ENCODE measurements around the gene MCC.

Gene MCC

DNA sequence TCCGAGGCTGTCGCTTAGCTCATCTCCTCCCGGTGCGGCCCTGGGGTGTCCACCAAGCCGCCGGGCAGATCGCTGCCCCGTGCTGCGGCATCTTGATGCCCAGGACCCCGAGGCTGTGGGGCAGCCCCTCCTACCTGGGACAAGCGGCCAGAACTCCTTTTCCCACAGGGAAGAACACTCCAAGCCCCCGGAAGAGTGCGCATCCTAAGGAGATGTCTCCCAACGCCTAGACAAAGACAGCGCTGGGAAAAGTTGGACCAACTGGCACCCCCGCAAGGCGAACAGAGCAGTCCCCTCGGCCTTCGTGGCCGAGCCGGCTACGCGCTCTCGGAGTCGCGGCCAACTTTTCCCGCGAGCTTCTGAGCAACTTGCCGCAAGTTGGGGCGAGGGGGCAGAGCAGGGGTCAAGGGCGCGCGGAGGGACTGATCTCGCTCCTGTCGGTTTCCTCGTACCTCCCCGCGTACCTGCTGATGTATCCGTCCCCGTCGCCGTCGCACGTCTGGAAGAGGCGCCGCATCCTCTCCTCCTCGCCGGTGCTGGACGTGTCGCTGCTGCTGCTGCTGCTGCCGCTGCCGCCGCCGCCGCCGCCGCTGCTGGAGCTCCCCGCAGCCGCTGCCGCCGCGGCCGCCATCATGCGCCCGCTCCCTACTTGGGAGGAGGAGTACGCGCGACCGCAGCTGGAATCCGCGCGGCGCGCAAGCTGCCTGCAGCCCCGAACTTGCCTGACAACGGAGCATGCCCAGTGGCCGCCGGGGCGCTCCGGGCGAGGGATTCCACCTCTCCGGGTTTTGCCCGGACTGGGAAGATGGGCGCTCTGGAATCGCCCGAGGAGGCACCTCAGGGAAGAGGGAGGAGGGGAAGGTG is at the start of gene MCC (continued):
- TF ChIP-seq, protein P1, sequence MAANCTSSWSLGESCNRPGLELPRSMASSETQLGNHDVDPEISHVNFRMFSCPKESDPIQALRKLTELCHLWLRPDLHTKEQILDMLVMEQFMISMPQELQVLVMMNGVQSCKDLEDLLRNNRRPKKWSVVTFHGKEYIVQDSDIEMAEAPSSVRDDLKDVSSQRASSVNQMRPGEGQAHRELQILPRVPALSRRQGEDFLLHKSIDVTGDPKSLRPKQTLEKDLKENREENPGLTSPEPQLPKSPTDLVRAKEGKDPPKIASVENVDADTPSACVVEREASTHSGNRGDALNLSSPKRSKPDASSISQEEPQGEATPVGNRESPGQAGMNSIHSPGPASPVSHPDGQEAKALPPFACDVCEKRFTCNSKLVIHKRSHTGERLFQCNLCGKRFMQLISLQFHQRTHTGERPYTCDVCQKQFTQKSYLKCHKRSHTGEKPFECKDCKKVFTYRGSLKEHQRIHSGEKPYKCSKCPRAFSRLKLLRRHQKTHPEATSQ (tag by site-specific recombination; IDR thresholded peaks at IDR 0.05), result no peak
- TF ChIP-seq SP2 (tag by site-specific recombination; IDR thresholded peaks at IDR 0.05) (peak; percentile 17; the same call in 1 of the 2 replicates), PRDM1 (tag by site-specific recombination; IDR thresholded peaks at IDR 0.05) (no peak), GLI2 (tag by site-specific recombination; IDR thresholded peaks at IDR 0.05; ENCODE audit: borderline replicate concordance, low read depth) (no peak), ZNF416 (tag by site-specific recombination; IDR thresholded peaks at IDR 0.05) (no peak), ZNF175 (tag by site-specific recombination; IDR thresholded peaks at IDR 0.05) (no peak), ZNF248 (tag by site-specific recombination; IDR thresholded peaks at IDR 0.05) (no peak), ZNF521 (tag by site-specific recombination; IDR thresholded peaks at IDR 0.05) (no peak), IKZF3 (tag by site-specific recombination; IDR thresholded peaks at IDR 0.05) (peak; percentile 98), ZNF560 (tag by site-specific recombination; IDR thresholded peaks at IDR 0.05; ENCODE audit: borderline replicate concordance) (no peak), ZNF324 (tag by site-specific recombination; IDR thresholded peaks at IDR 0.05) (peak; percentile 92), ZNF211 (tag by site-specific recombination; IDR thresholded peaks at IDR 0.05; ENCODE audit: low read depth) (no peak), ZNF266 (tag by site-specific recombination; IDR thresholded peaks at IDR 0.05; ENCODE audit: low read depth) (no peak), ZSCAN23 (tag by site-specific recombination; IDR thresholded peaks at IDR 0.05) (no peak), ZNF214 (tag by site-specific recombination; IDR thresholded peaks at IDR 0.05; ENCODE audit: borderline replicate concordance) (no peak), ZNF600 (tag by site-specific recombination; IDR thresholded peaks at IDR 0.05) (peak; percentile 96), ZNF114 (tag by site-specific recombination; IDR thresholded peaks at IDR 0.05) (no peak), ZNF76 (tag by site-specific recombination; IDR thresholded peaks at IDR 0.05; ENCODE audit: borderline replicate concordance, low read depth) (peak; percentile 80; the same call in 1 of the 2 replicates), ZFHX2 (tag by site-specific recombination; conservative IDR thresholded peaks at IDR 0.05) (no peak), ZNF335 (tag by site-specific recombination; conservative IDR thresholded peaks at IDR 0.05) (peak; percentile 90), ZNF184 (tag by site-specific recombination; IDR thresholded peaks at IDR 0.05) (peak; percentile 75)
- TF ChIP-seq, protein P2, sequence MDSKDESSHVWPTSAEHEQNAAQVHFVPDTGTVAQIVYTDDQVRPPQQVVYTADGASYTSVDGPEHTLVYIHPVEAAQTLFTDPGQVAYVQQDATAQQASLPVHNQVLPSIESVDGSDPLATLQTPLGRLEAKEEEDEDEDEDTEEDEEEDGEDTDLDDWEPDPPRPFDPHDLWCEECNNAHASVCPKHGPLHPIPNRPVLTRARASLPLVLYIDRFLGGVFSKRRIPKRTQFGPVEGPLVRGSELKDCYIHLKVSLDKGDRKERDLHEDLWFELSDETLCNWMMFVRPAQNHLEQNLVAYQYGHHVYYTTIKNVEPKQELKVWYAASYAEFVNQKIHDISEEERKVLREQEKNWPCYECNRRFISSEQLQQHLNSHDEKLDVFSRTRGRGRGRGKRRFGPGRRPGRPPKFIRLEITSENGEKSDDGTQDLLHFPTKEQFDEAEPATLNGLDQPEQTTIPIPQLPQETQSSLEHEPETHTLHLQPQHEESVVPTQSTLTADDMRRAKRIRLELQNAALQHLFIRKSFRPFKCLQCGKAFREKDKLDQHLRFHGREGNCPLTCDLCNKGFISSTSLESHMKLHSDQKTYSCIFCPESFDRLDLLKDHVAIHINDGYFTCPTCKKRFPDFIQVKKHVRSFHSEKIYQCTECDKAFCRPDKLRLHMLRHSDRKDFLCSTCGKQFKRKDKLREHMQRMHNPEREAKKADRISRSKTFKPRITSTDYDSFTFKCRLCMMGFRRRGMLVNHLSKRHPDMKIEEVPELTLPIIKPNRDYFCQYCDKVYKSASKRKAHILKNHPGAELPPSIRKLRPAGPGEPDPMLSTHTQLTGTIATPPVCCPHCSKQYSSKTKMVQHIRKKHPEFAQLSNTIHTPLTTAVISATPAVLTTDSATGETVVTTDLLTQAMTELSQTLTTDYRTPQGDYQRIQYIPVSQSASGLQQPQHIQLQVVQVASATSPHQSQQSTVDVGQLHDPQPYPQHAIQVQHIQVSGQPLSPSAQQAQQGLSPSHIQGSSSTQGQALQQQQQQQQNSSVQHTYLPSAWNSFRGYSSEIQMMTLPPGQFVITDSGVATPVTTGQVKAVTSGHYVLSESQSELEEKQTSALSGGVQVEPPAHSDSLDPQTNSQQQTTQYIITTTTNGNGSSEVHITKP (tag by site-specific recombination; IDR thresholded peaks at IDR 0.05), result peak; percentile 65; the same call in 1 of the 2 replicates
- TF ChIP-seq, protein P3, sequence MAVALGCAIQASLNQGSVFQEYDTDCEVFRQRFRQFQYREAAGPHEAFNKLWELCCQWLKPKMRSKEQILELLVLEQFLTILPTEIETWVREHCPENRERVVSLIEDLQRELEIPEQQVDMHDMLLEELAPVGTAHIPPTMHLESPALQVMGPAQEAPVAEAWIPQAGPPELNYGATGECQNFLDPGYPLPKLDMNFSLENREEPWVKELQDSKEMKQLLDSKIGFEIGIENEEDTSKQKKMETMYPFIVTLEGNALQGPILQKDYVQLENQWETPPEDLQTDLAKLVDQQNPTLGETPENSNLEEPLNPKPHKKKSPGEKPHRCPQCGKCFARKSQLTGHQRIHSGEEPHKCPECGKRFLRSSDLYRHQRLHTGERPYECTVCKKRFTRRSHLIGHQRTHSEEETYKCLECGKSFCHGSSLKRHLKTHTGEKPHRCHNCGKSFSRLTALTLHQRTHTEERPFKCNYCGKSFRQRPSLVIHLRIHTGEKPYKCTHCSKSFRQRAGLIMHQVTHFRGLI (tag by site-specific recombination; IDR thresholded peaks at IDR 0.05), result peak; percentile 24
- TF ChIP-seq, protein P4, sequence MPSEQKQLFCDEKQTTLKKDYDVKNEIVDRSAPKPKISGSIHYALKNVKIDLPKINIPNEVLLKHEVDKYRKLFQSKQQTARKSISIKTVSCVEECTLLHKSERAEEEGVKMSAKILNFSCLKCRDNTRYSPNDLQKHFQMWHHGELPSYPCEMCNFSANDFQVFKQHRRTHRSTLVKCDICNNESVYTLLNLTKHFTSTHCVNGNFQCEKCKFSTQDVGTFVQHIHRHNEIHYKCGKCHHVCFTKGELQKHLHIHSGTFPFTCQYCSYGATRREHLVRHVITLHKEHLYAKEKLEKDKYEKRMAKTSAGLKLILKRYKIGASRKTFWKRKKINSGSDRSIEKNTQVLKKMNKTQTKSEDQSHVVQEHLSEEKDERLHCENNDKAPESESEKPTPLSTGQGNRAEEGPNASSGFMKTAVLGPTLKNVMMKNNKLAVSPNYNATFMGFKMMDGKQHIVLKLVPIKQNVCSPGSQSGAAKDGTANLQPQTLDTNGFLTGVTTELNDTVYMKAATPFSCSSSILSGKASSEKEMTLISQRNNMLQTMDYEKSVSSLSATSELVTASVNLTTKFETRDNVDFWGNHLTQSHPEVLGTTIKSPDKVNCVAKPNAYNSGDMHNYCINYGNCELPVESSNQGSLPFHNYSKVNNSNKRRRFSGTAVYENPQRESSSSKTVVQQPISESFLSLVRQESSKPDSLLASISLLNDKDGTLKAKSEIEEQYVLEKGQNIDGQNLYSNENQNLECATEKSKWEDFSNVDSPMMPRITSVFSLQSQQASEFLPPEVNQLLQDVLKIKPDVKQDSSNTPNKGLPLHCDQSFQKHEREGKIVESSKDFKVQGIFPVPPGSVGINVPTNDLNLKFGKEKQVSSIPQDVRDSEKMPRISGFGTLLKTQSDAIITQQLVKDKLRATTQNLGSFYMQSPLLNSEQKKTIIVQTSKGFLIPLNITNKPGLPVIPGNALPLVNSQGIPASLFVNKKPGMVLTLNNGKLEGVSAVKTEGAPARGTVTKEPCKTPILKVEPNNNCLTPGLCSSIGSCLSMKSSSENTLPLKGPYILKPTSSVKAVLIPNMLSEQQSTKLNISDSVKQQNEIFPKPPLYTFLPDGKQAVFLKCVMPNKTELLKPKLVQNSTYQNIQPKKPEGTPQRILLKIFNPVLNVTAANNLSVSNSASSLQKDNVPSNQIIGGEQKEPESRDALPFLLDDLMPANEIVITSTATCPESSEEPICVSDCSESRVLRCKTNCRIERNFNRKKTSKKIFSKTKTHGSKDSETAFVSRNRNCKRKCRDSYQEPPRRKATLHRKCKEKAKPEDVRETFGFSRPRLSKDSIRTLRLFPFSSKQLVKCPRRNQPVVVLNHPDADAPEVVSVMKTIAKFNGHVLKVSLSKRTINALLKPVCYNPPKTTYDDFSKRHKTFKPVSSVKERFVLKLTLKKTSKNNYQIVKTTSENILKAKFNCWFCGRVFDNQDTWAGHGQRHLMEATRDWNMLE (tag by site-specific recombination; conservative IDR thresholded peaks at IDR 0.05; ENCODE audit: low read depth), result no peak
- TF ChIP-seq, protein P5, sequence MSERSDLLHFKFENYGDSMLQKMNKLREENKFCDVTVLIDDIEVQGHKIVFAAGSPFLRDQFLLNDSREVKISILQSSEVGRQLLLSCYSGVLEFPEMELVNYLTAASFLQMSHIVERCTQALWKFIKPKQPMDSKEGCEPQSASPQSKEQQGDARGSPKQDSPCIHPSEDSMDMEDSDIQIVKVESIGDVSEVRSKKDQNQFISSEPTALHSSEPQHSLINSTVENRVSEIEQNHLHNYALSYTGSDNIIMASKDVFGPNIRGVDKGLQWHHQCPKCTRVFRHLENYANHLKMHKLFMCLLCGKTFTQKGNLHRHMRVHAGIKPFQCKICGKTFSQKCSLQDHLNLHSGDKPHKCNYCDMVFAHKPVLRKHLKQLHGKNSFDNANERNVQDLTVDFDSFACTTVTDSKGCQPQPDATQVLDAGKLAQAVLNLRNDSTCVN (tag by site-specific recombination; optimal IDR thresholded peaks at IDR 0.05), result peak; percentile 94
